GM23248 (cell line): ENCODE data around the gene NFATC3. TPM values are rescaled to one million over a fixed set of nuclear protein-coding genes. Genes with fewer than 3 reads are reported as not detected.
A peak's percentile ranks its signal among the peaks of the same experiment; 100 is the strongest.

Experiments
- DNase-seq: peaks from one replicate; pipeline ENCODE4 v3.0.0-alpha.2; 2015
- H2AFZ ChIP-seq: fragments of 200-600 bp; sonication (generic); 2 replicates; pipeline ENCODE4 v1.6.1; 2016; ENCODE audit warnings: antibody characterized with exemption
- H3F3A ChIP-seq: fragments of 200-600 bp; sonication (generic); 2 replicates; pipeline ENCODE4 v1.6.1; 2016; ENCODE audit warnings: mild to moderate bottlenecking, antibody characterized with exemption, mixed run types; ENCODE audit not compliant: insufficient read depth
- H3K27ac ChIP-seq: fragments of 200-600 bp; sonication (generic); 2 replicates; pipeline ENCODE4 v1.5.1; 2016; ENCODE audit warnings: mild to moderate bottlenecking
- H3K27me3 ChIP-seq: fragments of 200-600 bp; sonication (generic); replicated peaks from 2 replicates; pipeline ENCODE4 v1.6.1; 2016; ENCODE audit warnings: mild to moderate bottlenecking; ENCODE audit not compliant: insufficient read depth
- H3K36me3 ChIP-seq: fragments of 200-600 bp; sonication (generic); 2 replicates; pipeline ENCODE4 v1.6.1; 2016; ENCODE audit warnings: low read depth, mild to moderate bottlenecking
- H3K4me1 ChIP-seq: fragments of 200-600 bp; sonication (generic); 2 replicates; pipeline ENCODE4 v1.6.1; 2016; ENCODE audit warnings: mild to moderate bottlenecking; ENCODE audit not compliant: insufficient read depth
- H3K4me2 ChIP-seq: fragments of 200-600 bp; sonication (generic); one replicate; pipeline ENCODE4 v1.6.1; 2016; ENCODE audit warnings: mild to moderate bottlenecking; ENCODE audit not compliant: unreplicated experiment
- H3K4me3 ChIP-seq: fragments of 200-600 bp; sonication (generic); 2 replicates; pipeline ENCODE4 v1.5.1; 2016; ENCODE audit warnings: mild to moderate bottlenecking
- H3K79me2 ChIP-seq: fragments of 200-600 bp; sonication (generic); 2 replicates; pipeline ENCODE4 v1.6.1; 2016; ENCODE audit warnings: mild to moderate bottlenecking; ENCODE audit not compliant: insufficient read depth
- H3K9ac ChIP-seq: fragments of 200-600 bp; sonication (generic); 2 replicates; pipeline ENCODE4 v1.6.1; 2016; ENCODE audit warnings: mild to moderate bottlenecking
- H3K9me2 ChIP-seq: fragments of 200-600 bp; sonication (generic); 2 replicates; pipeline ENCODE4 v1.6.1; 2016; ENCODE audit warnings: mixed run types, mild to moderate bottlenecking, moderate library complexity; ENCODE audit not compliant: insufficient read depth
- H3K9me3 ChIP-seq: fragments of 200-600 bp; sonication (generic); one replicate; pipeline ENCODE4 v1.6.1; 2017; ENCODE audit warnings: low read depth
- H4K20me1 ChIP-seq: fragments of 200-600 bp; sonication (generic); 2 replicates; pipeline ENCODE4 v1.6.0; 2016; ENCODE audit not compliant: insufficient read depth
- EZH2 ChIP-seq: fragments of 200-600 bp; sonication (generic); IDR thresholded peaks from 2 replicates; pipeline ENCODE4 v1.6.1; 2018; ENCODE audit warnings: antibody characterized with exemption, mild to moderate bottlenecking; ENCODE audit not compliant: insufficient read depth, poor library complexity, severe bottlenecking
- EZH2phosphoT487 ChIP-seq: fragments of 200-600 bp; sonication (generic); IDR thresholded peaks from 2 replicates; pipeline ENCODE4 v1.6.1; 2018; ENCODE audit warnings: antibody characterized with exemption, moderate library complexity, mild to moderate bottlenecking, low read depth; ENCODE audit not compliant: insufficient read depth
- WGBS, 2 experiments: methylation state at CpG; one replicate each; pipeline ENCODE4 v1.1.6; 2015 to 2017; ENCODE audit warnings: low lambda C conversion rate in 2 of 2, low coverage in 1 of 2; ENCODE audit errors: missing lambda C conversion rate in 2 of 2; 5-methylcytosine and 5-hydroxymethylcytosine counted together
- in situ Hi-C: fragments of 300-500 bp; cut with MboI; formaldehyde crosslinking; loops from 2 replicates; pipeline ENCODE4 v1.15.0; 2020
- polyA plus RNA-seq: library from polyadenylated mRNA; unstranded; fragments of >200 nt; fragmentation: Nextera tagmentation; extraction: Ambion mirVana; gene quantifications from 2 replicates; pipeline ENCODE4 v1.2.1, GENCODE V29; 2016
- total RNA-seq: library from RNA; depleted of rRNA; stranded (reverse); fragments of >200 nt; shearing (Covaris generic); gene quantifications from 2 replicates; pipeline ENCODE4 v1.2.3, GENCODE V29; 2014

The NFATC3 gene
- total and polyA plus RNA-seq, 2 experiments from 2014 or later = 10.2 to 14.2 TPM

GRCh38 chr16:68061396-68061795 is 23.8 kb upstream of the NFATC3 start:
- no peak overlapping the region for H2AFZ ChIP-seq
- peaks cover 29% of the 10 kb centered on the region for H3F3A ChIP-seq
- H3K79me2 ChIP-seq = no peaks in the 10 kb centered on the region
- no peak overlapping the region for H3K4me2 ChIP-seq
- H3K9me3 ChIP-seq = no peaks in the 10 kb centered on the region
- DNase-seq = no peak
- no peaks in the 10 kb centered on the region for H3K9me2 ChIP-seq
- H3K36me3 ChIP-seq = peaks cover 7% of the 10 kb centered on the region; the same call in 1 of the 2 replicates
- peaks cover 19% of the 10 kb centered on the region for H3K4me1 ChIP-seq
- 79 to 90% methylated on average over 3 of the region's 3 CpGs for WGBS, 2 experiments
- in situ Hi-C loops = no loop called here
- H3K27me3 ChIP-seq = no peaks in the 10 kb centered on the region
- H3K27ac ChIP-seq = no peak overlapping the region
- H3K9ac ChIP-seq = no peak overlapping the region
- H3K4me3 ChIP-seq = no peak overlapping the region
- H4K20me1 ChIP-seq = no peaks in the 10 kb centered on the region
- TF ChIP-seq EZH2 (no peak), EZH2phosphoT487 (no peak)

DNA sequence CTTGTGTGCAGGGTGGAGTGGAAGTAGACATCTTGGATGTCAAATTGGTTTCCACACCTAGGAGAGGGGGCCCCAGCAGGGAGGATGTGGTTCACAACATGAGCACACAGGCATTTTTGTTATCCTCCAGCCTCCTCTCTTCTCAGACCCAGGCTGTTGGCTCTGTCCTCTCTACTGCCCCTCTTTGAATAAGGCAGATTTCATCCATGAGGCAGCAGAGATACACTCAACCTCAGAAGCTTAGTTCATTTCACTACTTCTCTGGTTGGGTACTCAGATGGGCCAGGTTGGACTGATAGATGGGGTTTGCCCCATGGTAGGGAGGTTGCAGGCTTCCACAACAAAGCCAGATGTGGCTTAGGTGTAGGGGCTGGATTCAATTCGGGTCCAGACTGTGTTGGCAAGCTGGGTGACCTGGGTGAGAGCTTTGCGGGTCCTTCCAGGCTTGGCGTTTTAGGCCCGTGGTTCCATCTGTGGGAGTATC is 22.2 kb upstream of the NFATC3 start:
- Histone ChIP-seq H3K4me3 (no peak overlapping the region), H3K36me3 (peaks cover 7% of the 10 kb centered on the region; the same call in 1 of the 2 replicates), H3K4me2 (no peak overlapping the region), H4K20me1 (no peaks in the 10 kb centered on the region), H2AFZ (no peak overlapping the region), H3K27me3 (no peaks in the 10 kb centered on the region), H3K79me2 (no peaks in the 10 kb centered on the region), H3F3A (peaks cover 32% of the 10 kb centered on the region), H3K9me3 (no peaks in the 10 kb centered on the region), H3K9ac (no peak overlapping the region; the same call in 1 of the 2 replicates), H3K9me2 (no peaks in the 10 kb centered on the region), H3K4me1 (peaks cover 19% of the 10 kb centered on the region), H3K27ac (no peak overlapping the region)
- no peak for TF ChIP-seq EZH2
- no peak for TF ChIP-seq EZH2phosphoT487
- DNase-seq = no peak
- WGBS, 2 experiments = 81% methylated on average over 4 of the region's 4 CpGs
- in situ Hi-C loops = no loop called here

DNA sequence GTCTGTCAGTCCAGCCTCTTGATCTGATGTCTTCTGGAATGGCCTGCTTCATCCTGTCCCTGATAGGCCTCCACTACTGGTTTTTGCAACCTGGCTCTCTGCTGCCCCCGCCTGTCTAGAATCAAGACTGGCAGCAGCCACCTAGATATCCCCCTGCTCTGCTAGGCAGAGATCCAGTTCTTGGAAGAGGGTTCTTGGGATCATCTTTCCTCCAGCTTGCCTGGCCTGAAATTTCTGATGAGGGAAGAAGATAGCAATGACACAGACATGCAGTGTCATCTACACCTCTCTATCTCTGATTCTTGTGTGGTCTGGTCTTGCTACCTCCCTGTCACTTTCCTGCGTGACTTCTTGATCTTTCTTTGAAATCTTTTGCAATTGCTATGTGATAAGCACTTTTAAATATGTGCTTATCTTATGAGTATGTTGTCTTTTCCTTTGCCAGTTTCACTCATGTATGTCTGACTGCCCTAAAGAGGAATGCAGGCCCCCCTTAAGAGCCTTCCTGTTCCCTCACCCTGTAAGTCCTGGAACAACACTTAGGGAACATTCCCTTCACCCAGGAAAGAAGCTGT is 20.3 kb upstream of the NFATC3 start:
- DNase-seq = peak; percentile 80
- Histone ChIP-seq H3K27me3 (no peaks in the 10 kb centered on the region), H3F3A (peaks cover 32% of the 10 kb centered on the region), H3K4me3 (no peak overlapping the region), H4K20me1 (no peaks in the 10 kb centered on the region), H3K36me3 (peaks cover 7% of the 10 kb centered on the region; the same call in 1 of the 2 replicates), H3K79me2 (no peaks in the 10 kb centered on the region), H3K4me2 (peak overlapping the region; percentile 26), H2AFZ (no peak overlapping the region), H3K9me3 (no peaks in the 10 kb centered on the region), H3K9ac (peak overlapping the region; percentile 47), H3K4me1 (peaks cover 19% of the 10 kb centered on the region), H3K27ac (peak overlapping the region; percentile 59), H3K9me2 (no peaks in the 10 kb centered on the region)
- TF ChIP-seq EZH2phosphoT487 (no peak), EZH2 (no peak)
- 43 to 44% methylated on average over 2 of the region's 2 CpGs for WGBS, 2 experiments
- in situ Hi-C loops = no loop called here

- peak overlapping the region; percentile 26 for H3K4me2 ChIP-seq
- peaks cover 7% of the 10 kb centered on the region; the same call in 1 of the 2 replicates for H3K36me3 ChIP-seq
Measured at GRCh38 chr16:68065716-68066305, 19.4 kb upstream of the NFATC3 start.

More at GRCh38 chr16:68065716-68066305, 19.4 kb upstream of the NFATC3 start:
- H3K9ac ChIP-seq = peak overlapping the region; percentile 47
- no peaks in the 10 kb centered on the region for H3K79me2 ChIP-seq
- no peaks in the 10 kb centered on the region for H4K20me1 ChIP-seq
- no peaks in the 10 kb centered on the region for H3K9me2 ChIP-seq
- TF ChIP-seq EZH2 (no peak), EZH2phosphoT487 (no peak)
- H3K4me1 ChIP-seq = peaks cover 19% of the 10 kb centered on the region
- no peak overlapping the region for H3K4me3 ChIP-seq
- H2AFZ ChIP-seq = no peak overlapping the region
- in situ Hi-C loops = no loop called here
- peak; percentile 78 for DNase-seq
- WGBS, 2 experiments = 70 to 74% methylated on average over 6 of the region's 6 CpGs
- H3K27me3 ChIP-seq = no peaks in the 10 kb centered on the region
- peak overlapping the region; percentile 59 for H3K27ac ChIP-seq
- H3F3A ChIP-seq = peaks cover 32% of the 10 kb centered on the region
- H3K9me3 ChIP-seq = no peaks in the 10 kb centered on the region
